IMR-90 (cell line): ENCODE results near the gene SEMA3E. TPM values are rescaled to one million over a fixed set of nuclear protein-coding genes. Genes with fewer than 3 reads are reported as not detected.

ENCODE experiments used
- ATAC-seq: fragments of 200-7000 bp; cut with Tn5 transposase; 2 replicates; pipeline ENCODE4 v1.9.1; 2020; ENCODE audit warnings: low read depth, mild to moderate bottlenecking, moderate library complexity
- BruUV-seq: library from RNA; stranded (reverse); fragments of 400-500 nt; replicated peaks from 2 replicates; lab custom pipeline; 2021; lab: Mats Ljungman, UMichigan
- CTCF ChIA-PET: fragments of 300-600 bp; formaldehyde crosslinking; extraction: SDS; loops from one replicate; lab custom pipeline; 2021; ENCODE audit warnings: antibody characterized with exemption; lab: Yijun Ruan, JAX
- POLR2A ChIA-PET: fragments of 300-600 bp; sonication (Branson Sonifier 250); formaldehyde crosslinking; loops from one replicate; lab custom pipeline; 2022; ENCODE audit warnings: antibody characterized with exemption; ENCODE audit not compliant: unreplicated experiment; lab: Charles Lee
- DNase-seq: peaks from one replicate; pipeline ENCODE4 v3.0.0; 2013
- H2AFZ ChIP-seq: replicated peaks from 2 replicates; pipeline ENCODE3; 2013; ENCODE audit warnings: low read length, mild to moderate bottlenecking; ENCODE audit not compliant: poor library complexity
- H2AK5ac ChIP-seq: 2 replicates; pipeline ENCODE4 v1.6.1; 2013; ENCODE audit warnings: low read depth, low read length, inconsistent platforms
- H2AK9ac ChIP-seq: replicated peaks from 2 replicates; pipeline ENCODE3; 2013; ENCODE audit warnings: mild to moderate bottlenecking, low read depth, low read length, moderate library complexity; ENCODE audit not compliant: poor library complexity
- H2BK120ac ChIP-seq: 2 replicates; pipeline ENCODE4 v1.6.1; 2013; ENCODE audit warnings: low read depth, low read length, inconsistent platforms
- H2BK15ac ChIP-seq: 3 replicates; pipeline ENCODE4 v1.6.1; 2013; ENCODE audit warnings: low read depth, low read length, inconsistent platforms
- H2BK20ac ChIP-seq: 2 replicates; pipeline ENCODE4 v1.6.1; 2013; ENCODE audit warnings: low read depth, mild to moderate bottlenecking, inconsistent platforms, low read length, moderate library complexity
- H2BK5ac ChIP-seq: 2 replicates; pipeline ENCODE4 v1.6.1; 2013; ENCODE audit warnings: mild to moderate bottlenecking, low read depth, low read length, inconsistent platforms; ENCODE audit not compliant: poor library complexity, severe bottlenecking
- H3K14ac ChIP-seq: replicated peaks from 2 replicates; pipeline ENCODE4 v1.6.1; 2013; ENCODE audit warnings: low read depth, low read length, inconsistent platforms
- H3K18ac ChIP-seq: 2 replicates; pipeline ENCODE4 v1.6.1; 2013; ENCODE audit warnings: low read depth, low read length, control low read depth
- H3K23ac ChIP-seq: 2 replicates; pipeline ENCODE4 v1.6.1; 2013; ENCODE audit warnings: low read depth, low read length, inconsistent platforms
- H3K27ac ChIP-seq: 2 replicates; pipeline ENCODE4 v1.5.1; 2013; ENCODE audit warnings: mild to moderate bottlenecking, control low read depth, low read length; ENCODE audit not compliant: insufficient read depth
- H3K27me3 ChIP-seq: 2 replicates; pipeline ENCODE4 v1.6.1; 2013; ENCODE audit warnings: low read length; ENCODE audit not compliant: control insufficient read depth, insufficient read depth
- H3K36me3 ChIP-seq: 2 replicates; pipeline ENCODE4 v1.6.1; 2013; ENCODE audit warnings: low read length, mixed read lengths; ENCODE audit not compliant: control insufficient read depth, insufficient read depth
- H3K4ac ChIP-seq: 2 replicates; pipeline ENCODE4 v1.6.1; 2013; ENCODE audit warnings: low read depth, low read length, inconsistent platforms
- H3K4me1 ChIP-seq: 2 replicates; pipeline ENCODE4 v1.6.1; 2013; ENCODE audit warnings: low read length, mixed read lengths; ENCODE audit not compliant: control insufficient read depth, insufficient read depth
- H3K4me2 ChIP-seq: 2 replicates; pipeline ENCODE4 v1.6.1; 2013; ENCODE audit warnings: low read depth, mild to moderate bottlenecking, control low read depth, low read length, moderate library complexity
- H3K4me3 ChIP-seq: 2 replicates; pipeline ENCODE4 v1.5.1; 2013; ENCODE audit warnings: low read depth, mild to moderate bottlenecking, control low read depth, low read length, moderate library complexity; ENCODE audit not compliant: insufficient read depth
- H3K56ac ChIP-seq: 2 replicates; pipeline ENCODE4 v1.6.1; 2013; ENCODE audit warnings: low read length, inconsistent platforms; ENCODE audit not compliant: insufficient read depth; ENCODE audit errors: extremely low read depth
- H3K79me1 ChIP-seq, 2 experiments: 2 replicates each; pipeline ENCODE4 v1.6.1; 2013; ENCODE audit warnings: low read length in 2 of 2, inconsistent platforms in 1 of 2, low read depth in 1 of 2
- H3K9ac ChIP-seq: 2 replicates; pipeline ENCODE4 v1.6.1; 2013; ENCODE audit warnings: low read depth, low read length, control low read depth
- H3K9me1 ChIP-seq: 2 replicates; pipeline ENCODE4 v1.6.1; 2013; ENCODE audit warnings: low read length, inconsistent platforms; ENCODE audit not compliant: insufficient read depth
- H3K9me3 ChIP-seq: 2 replicates; pipeline ENCODE4 v1.6.1; 2013; ENCODE audit warnings: low read length; ENCODE audit not compliant: control insufficient read depth, insufficient read depth
- H4K20me1 ChIP-seq: 2 replicates; pipeline ENCODE4 v1.6.1; 2013; ENCODE audit warnings: low read length, inconsistent platforms; ENCODE audit not compliant: insufficient read depth
- H4K5ac ChIP-seq: 2 replicates; pipeline ENCODE4 v1.6.1; 2013; ENCODE audit warnings: mild to moderate bottlenecking, low read depth, low read length, control low read depth
- H4K8ac ChIP-seq, 2 experiments: 2 replicates each; pipeline ENCODE4 v1.6.1; 2013; ENCODE audit warnings: low read depth in 2 of 2, low read length in 2 of 2, control low read depth in 1 of 2, inconsistent platforms in 1 of 2
- H4K91ac ChIP-seq: 2 replicates; pipeline ENCODE4 v1.6.1; 2013; ENCODE audit warnings: low read depth, low read length, inconsistent platforms; ENCODE audit not compliant: insufficient read depth
- BHLHE40 ChIP-seq: fragments of 150-350 bp; IDR thresholded peaks from 2 replicates; pipeline ENCODE4 v1.6.1; 2016; ENCODE audit warnings: mild to moderate bottlenecking, low read depth, low read length
- CEBPB ChIP-seq: IDR thresholded peaks from 2 replicates; pipeline ENCODE4 v1.6.1; 2012; ENCODE audit warnings: low read depth, low read length, improper control_type of control experiment
- CHD1 ChIP-seq: IDR thresholded peaks from 2 replicates; pipeline ENCODE4 v1.6.1; 2012; ENCODE audit warnings: low read depth, low read length, improper control_type of control experiment
- CTCF ChIP-seq: conservative IDR thresholded peaks from 2 replicates; pipeline ENCODE4 v1.5.1; 2012; ENCODE audit warnings: mild to moderate bottlenecking, low read depth, low read length, improper control_type of control experiment
- ELK1 ChIP-seq: fragments of 150-350 bp; IDR thresholded peaks from 2 replicates; pipeline ENCODE4 v1.6.1; 2016; ENCODE audit warnings: low read depth, mild to moderate bottlenecking, low read length, moderate library complexity, borderline replicate concordance
- FOS ChIP-seq: fragments of 150-350 bp; IDR thresholded peaks from 2 replicates; pipeline ENCODE4 v1.6.1; 2016; ENCODE audit warnings: low read depth, low read length
- MAFK ChIP-seq: IDR thresholded peaks from 2 replicates; pipeline ENCODE4 v1.6.1; 2012; ENCODE audit warnings: low read depth, low read length, improper control_type of control experiment
- MAZ ChIP-seq: IDR thresholded peaks from 2 replicates; pipeline ENCODE4 v1.6.1; 2012; ENCODE audit warnings: low read depth, mild to moderate bottlenecking, low read length, improper control_type of control experiment, moderate library complexity, borderline replicate concordance
- MXI1 ChIP-seq: IDR thresholded peaks from 2 replicates; pipeline ENCODE4 v1.6.1; 2012; ENCODE audit warnings: low read depth, mild to moderate bottlenecking, low read length, moderate library complexity, borderline replicate concordance
- NFE2L2 ChIP-seq: fragments of 150-350 bp; IDR thresholded peaks from 2 replicates; pipeline ENCODE4 v1.6.1; 2016; ENCODE audit warnings: low read depth, mild to moderate bottlenecking, low read length
- RAD21 ChIP-seq: IDR thresholded peaks from 2 replicates; pipeline ENCODE4 v1.6.1; 2012; ENCODE audit warnings: low read length, improper control_type of control experiment
- RCOR1 ChIP-seq: IDR thresholded peaks from 2 replicates; pipeline ENCODE4 v1.6.1; 2012; ENCODE audit warnings: mild to moderate bottlenecking, low read length, improper control_type of control experiment; ENCODE audit not compliant: insufficient replicate concordance
- RFX5 ChIP-seq: IDR thresholded peaks from 2 replicates; pipeline ENCODE4 v1.8.0; 2012; ENCODE audit warnings: low read depth, mild to moderate bottlenecking, low read length, moderate library complexity
- SMC3 ChIP-seq: fragments of 150-350 bp; IDR thresholded peaks from 2 replicates; pipeline ENCODE4 v1.6.1; 2016; ENCODE audit warnings: low read depth, mild to moderate bottlenecking, antibody characterized with exemption, low read length, moderate library complexity
- USF2 ChIP-seq: fragments of 150-350 bp; IDR thresholded peaks from 2 replicates; pipeline ENCODE4 v1.6.1; 2017; ENCODE audit warnings: mild to moderate bottlenecking, antibody characterized with exemption, low read length, low read depth
- WGBS, 2 experiments: methylation state at CpG; one replicate each; pipeline versions ENCODE4 v1.1.5 to v1.1.7; 2013; ENCODE audit warnings: missing lambda C conversion rate in 2 of 2; ENCODE audit not compliant: insufficient read length in 1 of 2; ENCODE audit errors: extremely low coverage in 2 of 2; 5-methylcytosine and 5-hydroxymethylcytosine counted together
- dilution Hi-C: fragments of 300-500 bp; cut with HindIII; formaldehyde crosslinking; loops from one replicate; pipeline ENCODE4 v1.14.3; 2018; ENCODE audit warnings: low sequenced_read_pairs; ENCODE audit not compliant: unreplicated experiment
- in situ Hi-C: fragments of 300-500 bp; cut with MboI; formaldehyde crosslinking; loops from 3 replicates; pipeline ENCODE4 v1.14.3; 2019; ENCODE audit warnings: low sequenced_read_pairs, inconsistent platforms, mixed read lengths
- intact Hi-C: fragments of 100-400 bp; cut with micrococcal nuclease; formaldehyde crosslinking; loops from 2 replicates; pipeline ENCODE4 v1.10.0; 2022
- polyA plus RNA-seq, 3 experiments: library from polyadenylated mRNA; depleted of rRNA; stranded (reverse); fragments of >200 nt; gene quantifications; 2 replicates each; pipeline ENCODE4 v1.2.3, GENCODE V29; 2012; ENCODE audit warnings: low replicate concordance in 1 of 3
- total RNA-seq: library from RNA; depleted of rRNA; stranded (reverse); fragments of >200 nt; gene quantifications from 2 replicates; pipeline ENCODE4 v1.2.3, GENCODE V29; 2012

Gene SEMA3E
- total and polyA plus RNA-seq, 2 of the 4 experiments (the other 2 are of a cell fraction), result 0.31 to 0.72 TPM

- POLR2A ChIA-PET, result no interaction called here
- Histone ChIP-seq H3K27me3 (no peaks in the 10 kb centered on the region), H3K56ac (no peak overlapping the region), H2AK5ac (no peak overlapping the region), H4K5ac (no peak overlapping the region), H3K9me1 (no peaks in the 10 kb centered on the region), H3K9me3 (no peaks in the 10 kb centered on the region), H4K91ac (no peak overlapping the region), H4K8ac (no peak overlapping the region), H3K4me2 (no peak overlapping the region), H4K20me1 (no peaks in the 10 kb centered on the region), H3K4me3 (no peak overlapping the region), H3K79me1 (no peaks in the 10 kb centered on the region), H2BK15ac (no peak overlapping the region), H3K18ac (no peak overlapping the region), H3K27ac (no peak overlapping the region), H3K4me1 (no peaks in the 10 kb centered on the region), H2BK5ac (no peak overlapping the region), H3K36me3 (no peaks in the 10 kb centered on the region), H3K9ac (no peak overlapping the region), H2BK20ac (no peak overlapping the region), H3K4ac (no peak overlapping the region), H2AK9ac (no peak overlapping the region), H3K23ac (no peak overlapping the region), H3K14ac (no peak overlapping the region), H2AFZ (no peak overlapping the region), H2BK120ac (no peak overlapping the region)
- in situ Hi-C loops, result no loop called here
- BruUV-seq, result no TSS peak
- DNase-seq (no peak), ATAC-seq (no peak)
- CTCF ChIA-PET, result no interaction called here
- dilution Hi-C loops, result no loop called here
- 30% methylated on average over 2 of the region's 2 CpGs; no CpG with 5 or more reads in 1 of the 2 experiments for WGBS, 2 experiments
- TF ChIP-seq NFE2L2 (no peak), RCOR1 (no peak), MAZ (no peak), RFX5 (no peak), MAFK (no peak), BHLHE40 (no peak), CHD1 (no peak), SMC3 (no peak), USF2 (no peak), MXI1 (no peak), RAD21 (no peak), CEBPB (no peak), FOS (no peak), CTCF (no peak), ELK1 (no peak)
- intact Hi-C loops, result no loop called here
These were observed 322.7 kb downstream of the SEMA3E start for GRCh38 chr7:83326223-83326622.
